Inflammatory macrophage (primary cell): ENCODE measurements around the gene MLYCD.

Experiments
- DNase-seq, 2 donors: peaks; one replicate each; pipeline ENCODE4 v3.0.0-alpha.2; 2020 to 2022
- total RNA-seq, 18 experiments: gene quantifications; one replicate each; lab custom pipeline; 2026; ENCODE audit warnings: mixed read lengths in 6 of 18, inconsistent platforms in 2 of 18; lab: John Stamatoyannopoulos, UW

The MLYCD gene
- 1.0 to 11.4 (median 5.8) reads per million in 18 experiments for total RNA-seq

DNA sequence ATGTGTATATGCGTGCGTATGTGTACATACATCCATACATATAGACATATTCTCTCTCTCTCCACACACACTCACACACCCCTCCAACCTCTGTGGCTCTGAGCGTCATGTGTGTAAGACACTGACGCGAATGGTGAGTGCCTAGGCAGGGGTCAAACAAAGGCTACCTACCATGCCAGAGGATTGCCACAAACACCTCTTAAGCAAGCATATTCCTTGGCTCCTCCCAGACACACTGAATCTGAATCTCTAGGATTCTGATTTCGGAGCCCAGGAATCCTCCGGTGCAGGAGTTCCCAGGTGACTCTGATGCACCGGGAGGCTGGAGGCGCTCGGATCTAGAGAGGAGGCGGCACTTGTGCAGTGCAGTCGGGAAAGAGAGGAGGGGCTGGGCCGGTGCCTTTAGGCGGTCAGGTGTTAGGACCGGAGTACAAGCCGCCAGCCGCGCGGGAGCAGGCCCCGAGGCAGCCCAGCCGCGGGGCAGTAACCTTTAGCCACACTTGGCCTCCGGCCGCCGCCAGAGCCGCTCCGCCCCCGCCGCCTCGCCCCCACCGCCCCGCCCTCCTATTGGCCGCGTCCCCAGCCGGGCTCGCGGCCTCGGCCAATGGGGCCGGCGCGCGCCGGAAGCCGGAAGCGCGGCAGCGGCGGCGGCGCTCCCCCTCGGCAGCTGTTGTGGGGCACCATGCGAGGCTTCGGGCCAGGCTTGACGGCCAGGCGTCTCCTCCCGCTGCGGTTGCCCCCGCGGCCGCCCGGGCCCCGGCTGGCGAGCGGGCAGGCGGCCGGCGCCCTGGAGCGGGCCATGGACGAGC, at the start of gene MLYCD:
MLYCD (plus strand) TSS at position 653 of the 809 bp plus-strand sequence; CDS start at position 683, 30 bp downstream.
- DNase-seq: peak; percentile 74 to 88

DNA sequence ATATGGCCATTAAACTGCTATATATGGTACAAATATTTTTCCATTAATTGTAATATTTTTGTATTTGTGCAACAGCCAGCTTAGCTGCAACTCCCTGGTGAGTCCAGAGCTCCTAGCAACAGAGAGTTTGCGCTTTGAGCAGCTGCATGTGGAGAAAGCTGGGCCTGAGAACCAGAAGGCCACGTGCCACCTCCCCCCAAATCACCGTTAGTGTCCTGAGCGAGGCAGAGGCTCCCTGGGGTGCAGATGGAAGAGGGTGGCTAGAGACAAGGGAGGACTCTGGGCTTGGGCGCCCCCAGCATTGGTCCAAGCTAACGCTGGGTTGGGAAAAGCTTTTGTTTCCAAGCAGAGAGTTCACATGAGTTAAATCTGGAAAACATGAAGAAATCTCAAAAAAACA, 49.5 kb upstream of the MLYCD start:
- DNase-seq: no peak

DNA sequence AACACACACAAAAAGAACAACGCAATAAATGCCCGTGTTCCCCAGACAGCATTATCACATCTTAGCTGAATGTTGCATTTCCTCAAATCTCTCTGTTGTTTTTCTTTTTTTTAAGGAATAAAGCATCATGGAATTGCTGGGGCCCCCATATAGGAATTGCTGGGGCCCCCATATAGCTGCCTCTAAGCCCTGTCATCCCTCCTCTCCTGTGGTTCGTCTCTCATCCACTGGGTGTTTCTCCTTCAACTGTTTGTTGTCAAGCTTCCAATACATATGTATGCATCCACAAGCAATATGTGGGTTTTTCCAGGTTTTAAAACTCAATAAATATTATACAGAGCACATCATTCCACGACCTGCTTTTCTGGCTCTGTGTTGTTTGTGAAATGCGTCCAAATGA, 48.0 kb upstream of the MLYCD start:
- DNase-seq: no peak

DNA sequence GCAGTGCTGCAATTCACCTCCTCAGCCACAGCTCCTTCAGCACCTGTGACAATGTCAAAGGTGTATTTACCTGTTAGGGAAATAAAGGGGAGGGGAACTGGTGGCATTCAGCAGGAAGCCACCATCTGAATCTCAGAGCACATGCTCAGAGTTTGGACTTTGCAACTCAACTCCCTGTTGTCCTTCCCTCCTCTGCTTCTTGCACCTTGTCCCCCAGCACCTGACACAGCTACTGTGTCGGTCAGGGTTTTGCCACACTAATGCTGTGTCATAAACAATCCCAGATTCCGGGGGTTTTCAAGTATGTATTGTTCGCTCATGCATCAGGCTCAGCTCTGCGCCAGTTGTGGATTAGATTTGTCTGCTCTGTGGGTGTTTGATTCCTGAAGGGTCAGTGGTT, 47.4 kb upstream of the MLYCD start:
- no peak for DNase-seq

DNA sequence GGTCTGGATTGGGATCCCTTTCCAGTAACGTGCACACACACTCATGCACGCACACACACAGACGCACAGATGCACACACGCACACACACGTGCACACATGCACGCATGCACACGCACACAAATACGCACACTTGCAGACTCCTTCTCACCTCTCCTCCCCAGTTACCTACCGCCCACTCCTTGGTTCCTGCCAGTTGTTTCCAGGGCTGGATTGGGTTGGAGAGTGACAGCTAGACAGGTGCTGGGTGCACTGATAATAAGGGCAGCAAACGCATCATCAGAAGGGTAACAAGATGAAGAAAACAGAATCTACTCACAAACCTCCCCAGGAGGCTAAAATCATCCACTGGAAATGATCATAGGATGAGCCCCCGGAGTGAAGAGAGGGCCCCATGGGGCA, 46.1 kb upstream of the MLYCD start:
- no peak for DNase-seq

DNA sequence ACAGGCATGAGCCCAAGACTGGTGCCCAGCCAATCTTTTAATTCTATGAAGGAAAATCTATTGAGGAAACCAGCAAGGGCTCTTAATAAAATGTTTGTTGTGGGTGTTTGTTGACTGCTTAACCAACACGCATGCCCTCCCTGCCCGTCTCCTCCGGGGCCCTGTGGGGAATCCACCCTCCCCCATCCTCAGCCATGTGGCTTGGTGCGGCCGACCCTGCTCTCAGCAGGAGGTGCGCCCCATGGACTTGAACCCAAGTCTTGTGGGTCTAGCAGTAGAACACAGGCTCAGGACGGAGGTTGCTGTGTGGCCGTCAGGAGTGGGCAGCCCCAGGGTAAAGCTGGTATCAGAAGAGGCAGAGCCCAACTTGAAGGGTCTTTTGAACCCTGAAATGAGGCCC, 45.1 kb upstream of the MLYCD start:
- DNase-seq: no peak

DNA sequence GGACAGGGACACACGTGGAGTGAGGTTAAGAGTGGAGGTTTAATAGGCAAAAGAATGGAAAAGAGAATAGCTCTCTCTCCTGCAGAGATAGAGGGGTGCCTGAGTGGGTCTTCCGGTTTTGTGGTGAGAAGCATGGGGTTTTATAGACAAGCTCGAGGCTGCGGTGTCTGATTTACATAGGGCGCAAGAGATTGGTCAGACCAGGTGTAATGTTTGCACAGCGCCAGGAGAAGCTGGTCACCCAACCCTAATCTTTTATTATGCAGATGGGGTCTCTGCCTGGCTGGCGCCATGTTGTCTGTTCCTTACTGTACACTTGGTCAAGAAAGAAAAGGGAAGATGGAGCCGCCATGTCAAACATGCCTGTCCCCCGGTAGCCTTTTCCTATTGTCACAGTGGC, 44.5 kb upstream of the MLYCD start:
- no peak for DNase-seq

DNA sequence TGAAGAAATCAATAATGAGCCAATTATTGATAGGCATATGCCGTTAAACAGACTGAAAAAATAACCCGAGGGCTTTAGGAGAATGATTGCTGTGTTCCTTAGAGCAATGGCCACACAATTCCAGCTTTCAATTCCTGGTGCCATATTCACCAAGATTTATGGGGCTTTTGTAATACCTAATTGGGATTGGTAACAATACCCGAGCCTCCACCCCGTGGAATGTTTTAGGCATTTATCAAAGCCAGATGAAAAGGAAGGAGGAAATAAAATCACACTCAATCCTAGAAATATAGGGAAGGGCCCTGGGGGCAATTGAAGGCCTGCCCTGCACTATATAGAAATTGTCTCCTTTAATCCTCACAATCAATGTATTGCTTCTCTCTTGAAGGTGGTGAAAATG, 42.1 kb upstream of the MLYCD start:
- DNase-seq: no peak

DNA sequence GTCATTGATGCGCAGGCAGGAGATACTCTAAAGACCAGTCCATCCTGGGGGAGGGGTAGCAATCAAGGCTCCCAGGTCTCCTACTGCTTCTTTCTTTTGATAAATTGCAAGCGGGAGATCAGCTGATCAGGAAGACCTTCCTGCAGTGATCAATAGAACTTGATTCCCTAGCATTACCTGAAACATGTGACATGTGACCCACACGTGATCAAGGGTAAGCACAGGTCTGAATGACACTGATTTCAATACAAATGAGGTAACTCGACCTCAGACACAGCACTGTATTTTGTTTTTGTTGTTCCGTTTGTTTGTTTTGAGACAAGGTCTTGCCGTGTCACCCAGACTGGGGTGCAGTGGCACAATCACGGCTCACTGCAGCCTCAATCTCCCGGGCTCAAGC, 39.6 kb upstream of the MLYCD start:
- DNase-seq: no peak

DNA sequence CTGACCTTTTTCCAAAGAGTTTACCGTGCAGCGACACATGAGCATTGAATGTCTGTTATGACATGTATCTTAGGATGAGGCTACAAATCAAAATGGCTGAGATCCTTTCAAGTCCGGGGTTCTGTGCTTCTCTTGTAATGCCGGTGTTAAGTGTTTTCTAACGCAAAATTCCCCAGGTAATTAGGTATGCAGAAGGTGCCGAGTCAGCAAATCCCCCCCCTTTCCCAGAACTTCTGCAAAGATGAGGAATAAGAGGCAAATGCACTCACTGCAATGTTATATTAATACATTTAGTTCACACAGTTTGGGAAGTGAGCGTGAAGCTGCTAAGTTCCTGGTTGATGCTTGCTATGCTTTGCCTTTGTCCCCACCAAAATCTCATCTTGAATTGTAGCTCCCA, 36.3 kb upstream of the MLYCD start:
- DNase-seq: no peak

DNA sequence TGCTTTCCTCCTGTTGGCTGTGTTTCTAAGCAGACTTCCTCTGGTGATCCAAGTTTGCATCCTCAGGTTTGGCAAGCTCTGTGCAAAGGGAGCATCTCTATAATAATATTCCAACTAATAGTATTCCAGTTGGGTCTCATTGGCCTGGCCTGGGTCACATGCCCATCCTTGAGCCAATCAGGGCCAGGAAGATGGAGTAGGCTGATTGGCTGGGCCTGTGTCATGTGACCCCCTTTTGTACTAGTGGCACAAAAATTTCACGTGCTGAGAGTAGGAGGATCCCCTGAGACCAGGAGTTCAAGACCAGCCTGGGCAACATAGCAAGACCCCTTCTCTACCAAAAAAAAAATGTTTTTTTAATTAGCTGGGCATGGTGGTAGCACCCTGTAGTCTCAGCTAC, 35.2 kb upstream of the MLYCD start:
- no peak for DNase-seq

DNA sequence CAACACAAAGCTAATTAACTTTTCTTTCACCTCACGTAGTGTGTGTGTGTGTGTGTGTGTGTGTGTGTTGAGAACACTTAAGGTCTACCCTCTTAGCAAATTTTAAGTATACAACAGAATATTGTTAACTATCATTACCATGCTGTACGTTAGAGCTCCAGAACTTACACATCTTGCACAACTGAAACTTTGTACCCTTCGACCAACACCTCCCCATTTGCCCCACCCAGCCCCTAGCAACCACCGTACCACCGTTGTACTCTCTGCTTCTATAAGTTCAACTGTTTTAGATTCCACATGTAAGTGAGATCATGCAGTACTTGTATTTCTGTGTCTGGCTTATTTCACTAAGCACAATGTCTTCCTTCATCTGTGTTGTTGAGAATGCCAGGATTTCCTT, 28.1 kb upstream of the MLYCD start:
- no peak for DNase-seq

DNA sequence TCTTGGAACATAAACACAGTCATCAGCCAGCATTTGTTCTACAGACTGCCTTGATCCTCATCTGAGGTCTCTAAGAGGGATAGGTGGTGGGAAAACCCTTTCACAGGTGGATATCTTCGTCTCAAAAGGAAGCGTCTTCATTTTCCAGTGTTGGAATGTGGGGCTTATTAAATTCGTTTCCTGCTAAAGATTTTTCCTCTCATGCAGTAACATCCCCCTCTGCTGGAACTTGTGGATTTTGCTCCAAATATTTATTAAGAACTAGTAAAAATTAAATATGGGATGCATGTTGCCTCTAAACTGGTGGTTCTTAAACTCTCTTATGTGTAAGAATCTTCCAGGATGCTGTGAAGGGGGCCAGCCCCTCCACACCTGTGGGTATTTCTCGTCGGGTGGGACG, 20.1 kb upstream of the MLYCD start:
- peak; percentile 62 to 64 for DNase-seq

DNA sequence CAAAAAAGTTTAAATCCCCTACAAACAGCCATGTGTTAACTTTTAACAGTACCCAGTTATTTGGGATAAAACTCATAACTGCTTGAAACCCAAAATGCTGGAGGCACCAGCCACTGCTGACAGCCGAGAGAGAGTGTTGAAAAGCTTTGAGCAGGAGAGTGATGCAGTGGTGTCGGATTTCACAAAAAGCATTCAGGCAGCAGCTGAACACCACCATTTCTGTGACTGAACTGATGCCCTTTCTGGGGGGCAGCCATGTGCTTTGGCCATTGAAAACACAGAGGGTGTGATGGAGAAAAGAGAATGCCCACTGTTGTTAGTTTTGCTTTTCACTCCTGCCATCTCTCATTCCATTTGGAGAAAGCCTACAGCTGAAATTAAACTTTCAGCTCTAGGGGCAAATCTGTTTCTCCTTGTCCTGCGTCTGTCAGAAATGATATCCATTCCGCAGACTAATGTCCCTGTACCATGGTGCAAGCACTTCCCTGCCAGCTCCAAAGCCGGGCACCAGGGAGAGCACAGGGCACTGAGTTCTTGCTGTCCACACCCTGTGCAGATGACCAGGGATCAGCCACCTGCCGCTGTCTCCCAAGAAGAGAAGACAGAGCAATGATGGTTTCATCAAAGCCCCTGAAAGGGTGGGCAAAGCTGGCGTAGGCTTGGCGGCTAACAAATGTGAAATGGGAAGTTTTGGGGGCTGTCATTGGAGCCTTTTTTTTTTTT, 16.6 kb upstream of the MLYCD start:
- no peak for DNase-seq

DNA sequence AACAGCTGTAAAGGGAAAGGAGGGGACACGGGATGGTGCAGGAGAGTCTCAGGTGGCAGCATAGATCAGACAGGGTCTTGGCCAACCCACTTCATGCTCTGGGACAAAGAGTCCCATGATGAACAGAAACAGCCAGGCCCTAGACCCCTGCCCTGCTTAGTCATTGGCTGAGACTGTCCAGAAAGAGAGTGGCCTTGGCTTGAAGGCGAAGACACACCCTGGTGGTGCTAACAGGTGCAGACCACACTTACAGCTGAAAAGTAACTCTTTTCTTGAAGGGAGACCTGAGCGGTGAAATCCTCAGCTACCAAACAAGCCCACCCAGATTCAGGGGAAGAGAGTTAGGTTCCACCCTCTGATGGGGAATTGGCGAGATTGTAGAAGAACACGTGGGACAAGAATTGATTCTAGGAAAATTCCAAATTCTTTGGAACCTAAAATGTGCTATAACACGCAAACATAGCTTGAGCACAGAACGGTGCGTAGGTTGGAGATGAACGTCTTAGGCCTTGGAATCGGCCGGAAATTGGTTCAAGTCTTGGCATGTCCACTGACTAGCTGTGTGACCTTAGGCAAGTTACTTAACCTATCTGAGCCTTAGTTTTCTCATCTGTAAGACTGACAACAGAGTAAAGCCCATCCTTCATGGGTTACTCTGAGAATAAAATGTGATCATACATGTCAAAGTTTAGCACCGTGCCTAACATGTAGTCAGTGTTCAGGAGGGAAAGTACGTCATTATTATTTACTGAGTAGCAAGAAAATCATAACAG, 12.5 kb upstream of the MLYCD start:
- no peak for DNase-seq

DNA sequence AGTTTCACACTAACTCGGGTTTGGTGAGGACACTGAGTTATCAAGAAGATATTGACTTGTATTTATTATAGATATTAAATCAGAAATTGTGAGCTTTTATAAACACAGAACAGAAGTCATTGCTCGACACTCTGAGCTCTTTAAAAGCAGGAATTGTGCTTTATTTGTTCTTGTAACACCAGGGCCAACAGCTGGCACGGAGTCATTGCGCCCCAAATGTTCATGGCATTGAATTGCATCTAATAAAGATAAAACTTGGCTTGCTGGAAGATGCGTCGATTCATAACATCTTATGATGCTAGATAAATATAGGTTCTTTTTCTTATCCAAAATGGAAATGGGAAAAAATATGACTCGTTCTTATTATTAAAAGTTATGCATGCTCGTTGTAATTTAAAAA, 11.8 kb upstream of the MLYCD start:
- no peak for DNase-seq

DNA sequence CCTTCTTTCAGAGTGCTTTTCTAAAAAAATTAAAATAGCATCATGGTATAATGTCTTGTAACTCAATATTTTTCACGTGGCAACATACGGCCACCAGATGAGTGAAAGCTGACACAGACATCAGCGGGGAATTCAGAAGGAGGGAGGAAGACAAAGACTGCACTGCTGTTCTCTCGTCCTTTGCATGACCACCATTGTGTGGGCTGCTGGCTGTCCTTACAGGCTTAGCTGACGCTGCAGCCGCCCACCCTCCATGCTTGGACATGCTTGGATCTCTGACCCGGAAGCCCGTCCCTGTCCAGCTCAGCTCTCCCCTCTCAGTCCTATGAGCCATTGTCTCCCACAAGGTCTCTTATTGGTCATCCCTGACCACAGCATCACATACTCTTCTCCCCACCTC, 11.4 kb upstream of the MLYCD start:
- no peak for DNase-seq

DNA sequence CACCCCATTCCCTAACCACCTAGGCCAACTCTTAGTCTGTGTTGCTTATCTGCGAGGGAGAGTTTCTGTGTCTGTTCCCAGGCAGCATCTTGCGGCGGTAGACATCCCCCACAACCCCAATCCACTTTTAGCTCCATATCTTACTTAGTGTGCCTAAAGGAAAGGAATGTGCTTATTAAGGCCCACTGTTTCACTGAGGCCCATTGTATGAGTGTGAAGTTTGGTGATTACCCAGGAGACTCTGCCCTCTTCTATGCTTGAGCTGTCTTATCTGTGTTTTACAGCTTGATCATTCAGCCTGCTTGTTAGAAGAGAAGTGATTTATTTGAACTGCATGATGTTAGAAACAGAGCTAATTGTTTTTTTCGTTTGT, 10.3 kb upstream of the MLYCD start:
- DNase-seq: no peak

DNA sequence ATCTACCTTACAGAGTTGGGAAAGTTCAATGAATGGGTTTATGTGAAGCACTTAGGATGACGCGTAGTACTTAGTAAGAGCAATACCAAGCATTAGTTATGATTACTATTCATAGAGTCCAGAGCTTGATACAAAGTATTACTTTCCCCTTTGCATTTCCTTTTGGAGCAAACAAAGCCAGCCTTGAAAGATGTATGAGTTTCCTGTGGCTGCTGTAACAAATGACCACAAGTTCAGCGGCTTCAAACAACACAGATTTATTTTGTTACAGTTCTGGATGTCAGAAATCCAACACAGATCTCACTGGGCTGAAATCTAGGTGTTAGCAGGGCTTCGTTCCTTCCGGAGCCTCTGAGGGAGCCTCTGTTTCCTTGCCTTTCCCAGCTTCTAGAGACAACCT, 8.6 kb upstream of the MLYCD start:
- no peak for DNase-seq

DNA sequence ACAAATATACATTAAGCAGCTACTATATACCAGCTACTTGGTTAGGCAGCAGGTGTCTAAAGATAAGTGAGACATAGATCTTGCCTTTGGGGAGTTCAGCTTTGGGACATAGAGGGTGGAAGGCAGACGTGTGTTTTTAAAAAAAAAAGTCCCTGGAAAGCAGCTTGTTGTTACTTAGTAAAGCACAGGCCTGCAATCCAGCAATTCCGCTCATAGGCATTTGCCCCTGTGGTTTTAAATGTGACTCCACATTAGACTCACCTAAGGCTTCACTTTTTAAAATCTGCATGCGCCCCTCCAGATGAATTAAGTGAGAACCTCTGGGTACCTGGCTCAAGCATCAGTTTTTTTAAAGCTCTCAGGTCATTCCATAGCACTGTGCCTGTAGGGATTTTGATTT, 7.2 kb upstream of the MLYCD start:
- DNase-seq: no peak

DNA sequence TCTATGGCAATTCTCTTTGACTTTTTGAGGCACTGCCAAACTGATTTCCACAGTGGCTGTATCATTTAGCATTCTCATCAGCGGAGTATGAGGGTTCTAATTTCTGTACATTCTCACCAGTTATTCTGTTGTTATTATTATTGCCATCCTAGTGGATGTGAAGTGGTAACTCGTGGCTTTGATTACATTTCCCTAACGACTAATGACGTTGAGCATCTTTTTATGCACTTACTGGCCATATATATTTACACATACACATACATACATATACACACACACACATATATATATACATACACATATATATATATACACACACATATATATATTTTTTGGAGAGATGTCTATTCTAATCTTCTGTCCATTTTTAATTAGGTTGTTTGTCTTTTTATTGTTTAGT, 3.7 kb upstream of the MLYCD start:
- DNase-seq: no peak

DNA sequence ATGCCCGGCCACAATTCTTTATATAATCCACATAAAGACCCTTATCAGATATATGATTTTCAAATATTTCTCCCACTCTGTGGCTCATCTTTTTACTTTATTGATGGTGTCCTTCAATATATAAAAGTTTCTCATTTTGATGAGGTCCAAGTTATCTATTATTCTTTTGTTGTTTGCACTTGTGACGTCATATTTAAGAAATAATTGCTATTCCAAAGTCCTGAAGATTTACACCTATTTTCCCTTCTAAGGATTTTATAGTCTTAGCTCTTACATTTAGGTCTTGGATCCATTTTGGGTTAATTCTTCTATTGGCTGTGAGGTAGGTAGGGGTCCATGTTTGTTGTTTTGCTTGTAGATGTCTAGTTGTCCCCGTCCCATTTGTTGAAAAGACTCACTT, 3.0 kb upstream of the MLYCD start:
- no peak for DNase-seq

DNA sequence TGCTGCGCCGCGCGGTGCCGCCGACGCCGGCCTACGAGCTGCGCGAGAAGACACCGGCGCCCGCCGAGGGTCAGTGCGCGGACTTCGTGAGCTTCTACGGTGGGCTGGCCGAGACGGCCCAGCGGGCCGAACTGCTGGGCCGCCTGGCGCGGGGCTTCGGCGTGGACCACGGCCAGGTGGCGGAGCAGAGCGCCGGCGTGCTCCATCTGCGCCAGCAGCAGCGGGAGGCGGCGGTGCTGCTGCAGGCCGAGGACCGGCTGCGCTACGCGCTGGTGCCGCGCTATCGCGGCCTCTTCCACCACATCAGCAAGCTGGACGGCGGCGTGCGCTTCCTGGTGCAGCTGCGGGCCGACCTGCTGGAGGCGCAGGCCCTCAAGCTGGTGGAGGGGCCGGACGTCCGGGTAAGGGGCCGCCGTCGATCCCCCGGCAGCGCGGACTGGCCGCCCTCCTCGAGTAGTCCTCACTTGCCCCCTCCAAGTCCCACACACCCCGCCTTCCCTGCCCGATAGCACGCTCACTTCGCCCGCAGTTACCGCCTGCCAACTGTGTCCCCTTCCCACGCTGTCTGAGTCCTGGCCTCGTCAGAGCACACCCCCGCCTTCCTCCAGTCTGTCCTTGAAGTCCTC, 470 bp downstream of the MLYCD start:
- peak; percentile 29 to 73 for DNase-seq
